MCF 10A (cell line): ENCODE results near the gene RCBTB2. TPM values are rescaled to one million over a fixed set of nuclear protein-coding genes. Genes with fewer than 3 reads are reported as not detected.

Experiments
- BruUV-seq: library from RNA; stranded (reverse); fragments of 400-500 nt; replicated peaks from 2 replicates; lab custom pipeline; 2021; lab: Mats Ljungman, UMichigan
- CTCF ChIA-PET: fragments of 300-600 bp; sonication (Branson Sonifier 250); formaldehyde crosslinking; extraction: SDS; loops from one replicate; lab custom pipeline; 2021; ENCODE audit warnings: antibody characterized with exemption, inconsistent platforms; lab: Yijun Ruan, JAX
- POLR2A ChIA-PET: fragments of 300-600, 350-650 bp; sonication (Branson Sonifier 250); formaldehyde crosslinking; extraction: SDS; loops from one replicate; lab custom pipeline; 2020; ENCODE audit warnings: antibody characterized with exemption, inconsistent platforms; lab: Yijun Ruan, JAX
- DNase-seq: peaks from one replicate; pipeline ENCODE4 v3.0.0-alpha.2; 2018; ENCODE audit not compliant: unreplicated experiment
- H3K27ac Mint-ChIP-seq: one replicate; pipeline ENCODE4 v1.8.0; 2022; ENCODE audit warnings: mild to moderate bottlenecking, low read depth, mixed read lengths; ENCODE audit not compliant: unreplicated experiment
- H3K27me3 Mint-ChIP-seq: one replicate; pipeline ENCODE4 v1.8.0; 2022; ENCODE audit warnings: mixed read lengths; ENCODE audit not compliant: insufficient read depth, unreplicated experiment
- H3K36me3 Mint-ChIP-seq: one replicate; pipeline ENCODE4 v1.8.0; 2022; ENCODE audit warnings: mild to moderate bottlenecking, moderate library complexity, mixed read lengths; ENCODE audit not compliant: insufficient read depth, unreplicated experiment
- H3K4me1 Mint-ChIP-seq: one replicate; pipeline ENCODE4 v1.8.0; 2022; ENCODE audit warnings: mixed read lengths; ENCODE audit not compliant: insufficient read depth, unreplicated experiment
- H3K4me3 Mint-ChIP-seq: one replicate; pipeline ENCODE4 v1.8.0; 2022; ENCODE audit warnings: mild to moderate bottlenecking, moderate library complexity, mixed read lengths; ENCODE audit not compliant: unreplicated experiment
- H3K9me3 Mint-ChIP-seq: one replicate; pipeline ENCODE4 v1.8.0; 2022; ENCODE audit warnings: mixed read lengths; ENCODE audit not compliant: unreplicated experiment
- intact Hi-C: fragments of 100-400 bp; cut with micrococcal nuclease; formaldehyde crosslinking; loops from 2 replicates; pipeline ENCODE4 v1.14.1; 2022
- total RNA-seq: library from RNA; stranded (reverse); gene quantifications from 2 replicates; pipeline ENCODE4 v1.2.3, GENCODE V29; 2022
- TF ChIP-seq, protein P1 (sequence below): fragments of 200-600 bp; IDR thresholded peaks from one replicate; pipeline ENCODE4 v1.8.0; 2022; ENCODE audit warnings: antibody characterized with exemption, mild to moderate bottlenecking; ENCODE audit not compliant: unreplicated experiment

RCBTB2 gene
- total RNA-seq, 1 experiment from 2014 or later, result 2.4 TPM

DNA sequence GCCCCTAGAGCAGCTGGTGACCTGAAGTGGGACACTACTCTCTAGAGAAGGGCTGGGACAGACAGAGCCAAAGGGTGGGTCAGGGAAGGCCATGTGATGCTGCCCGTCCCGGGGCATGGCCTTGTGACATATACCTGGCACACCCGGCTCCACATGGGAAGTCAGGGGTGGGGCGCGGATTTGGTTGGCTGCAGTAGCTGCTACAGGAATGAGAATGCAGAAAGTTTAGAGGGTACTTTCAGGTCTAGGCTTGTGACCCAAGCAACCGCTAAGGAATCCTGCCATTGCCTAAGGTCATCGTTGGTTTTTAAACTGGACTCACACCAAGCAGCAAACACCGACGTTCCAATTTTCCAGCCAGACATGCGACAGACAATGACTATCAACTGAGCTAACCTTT lies 25.9 kb downstream of the RCBTB2 start:
- ChIA-PET POLR2A (interaction anchor here (1.3 kb wide), 1 partner anchor 106 kb away, joined by 4 read pairs; no protein-coding TSS in a partner anchor), CTCF (interaction anchor here (0.9 to 1.1 kb wide), 2 partner anchors 11 to 74 kb away, joined by 3 read pairs; no protein-coding TSS in a partner anchor)
- peaks cover 6% of the 10 kb centered on the region for H3K36me3 Mint-ChIP-seq
- TF ChIP-seq, protein P1, sequence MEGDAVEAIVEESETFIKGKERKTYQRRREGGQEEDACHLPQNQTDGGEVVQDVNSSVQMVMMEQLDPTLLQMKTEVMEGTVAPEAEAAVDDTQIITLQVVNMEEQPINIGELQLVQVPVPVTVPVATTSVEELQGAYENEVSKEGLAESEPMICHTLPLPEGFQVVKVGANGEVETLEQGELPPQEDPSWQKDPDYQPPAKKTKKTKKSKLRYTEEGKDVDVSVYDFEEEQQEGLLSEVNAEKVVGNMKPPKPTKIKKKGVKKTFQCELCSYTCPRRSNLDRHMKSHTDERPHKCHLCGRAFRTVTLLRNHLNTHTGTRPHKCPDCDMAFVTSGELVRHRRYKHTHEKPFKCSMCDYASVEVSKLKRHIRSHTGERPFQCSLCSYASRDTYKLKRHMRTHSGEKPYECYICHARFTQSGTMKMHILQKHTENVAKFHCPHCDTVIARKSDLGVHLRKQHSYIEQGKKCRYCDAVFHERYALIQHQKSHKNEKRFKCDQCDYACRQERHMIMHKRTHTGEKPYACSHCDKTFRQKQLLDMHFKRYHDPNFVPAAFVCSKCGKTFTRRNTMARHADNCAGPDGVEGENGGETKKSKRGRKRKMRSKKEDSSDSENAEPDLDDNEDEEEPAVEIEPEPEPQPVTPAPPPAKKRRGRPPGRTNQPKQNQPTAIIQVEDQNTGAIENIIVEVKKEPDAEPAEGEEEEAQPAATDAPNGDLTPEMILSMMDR, result no peak
- H3K9me3 Mint-ChIP-seq, result no peaks in the 10 kb centered on the region
- DNase-seq, result no peak
- intact Hi-C loops, result no loop called here
- BruUV-seq, result no TSS peak
- H3K27me3 Mint-ChIP-seq, result no peaks in the 10 kb centered on the region
- H3K4me1 Mint-ChIP-seq, result no peaks in the 10 kb centered on the region
- H3K27ac Mint-ChIP-seq, result no peak overlapping the region
- no peak overlapping the region for H3K4me3 Mint-ChIP-seq

DNA sequence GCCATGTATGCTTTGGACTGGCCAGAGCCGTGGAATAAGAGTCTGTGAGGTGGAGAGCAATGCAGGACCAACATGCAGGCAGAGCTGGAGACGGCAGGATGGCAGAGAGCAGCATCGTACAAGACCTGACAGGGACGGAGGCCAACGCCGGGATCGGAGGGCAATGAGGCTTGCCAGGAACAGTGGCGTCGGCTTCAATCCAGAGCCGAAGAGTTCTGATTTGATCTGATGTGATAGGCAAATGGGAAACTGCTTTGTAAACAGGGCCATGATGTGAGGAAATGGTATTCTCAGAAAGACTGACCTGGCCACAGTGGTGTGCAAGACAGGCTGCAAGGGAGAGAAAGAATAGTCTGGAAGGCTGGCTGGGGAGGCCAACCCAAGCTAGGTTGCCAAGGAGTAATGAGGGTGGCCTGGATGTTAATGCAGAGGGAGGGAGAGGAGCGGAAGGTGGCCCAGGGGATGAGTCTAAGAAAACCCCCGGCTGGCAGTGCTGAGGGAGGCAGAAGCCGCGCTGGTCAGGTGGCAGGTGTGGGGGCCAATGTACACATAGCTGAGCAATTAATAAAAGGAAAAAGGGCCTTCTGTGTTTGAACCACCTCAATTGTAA lies 26.7 kb downstream of the RCBTB2 start:
- POLR2A ChIA-PET, result no interaction called here
- peaks cover 5% of the 10 kb centered on the region for H3K4me1 Mint-ChIP-seq

DNA sequence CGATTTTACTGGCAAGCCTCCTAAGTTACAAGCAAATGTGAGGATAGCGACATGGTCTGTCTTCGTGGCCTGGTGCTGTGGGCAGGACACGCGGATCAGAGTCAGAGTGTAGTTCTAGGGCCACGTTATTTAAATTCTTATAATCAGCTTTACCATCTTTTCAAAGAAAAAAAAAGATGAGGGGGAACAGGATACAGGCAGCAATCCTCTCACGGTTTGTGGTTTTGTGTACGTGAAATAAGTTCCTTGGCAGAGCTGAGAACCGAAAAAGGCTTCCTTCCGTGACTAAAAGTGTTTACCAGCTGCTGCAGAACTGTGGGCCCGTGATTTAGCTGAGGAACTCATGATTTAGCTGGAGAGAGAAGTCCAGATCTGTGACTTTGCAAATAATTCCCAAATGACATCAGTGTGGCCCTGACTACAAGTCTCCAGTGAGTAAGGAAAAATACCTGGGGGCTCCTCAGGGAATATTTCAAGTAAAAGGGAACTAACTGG lies 27.2 kb downstream of the RCBTB2 start:
- ChIA-PET POLR2A (no interaction called here), CTCF (interaction anchor here (1.2 kb wide), 1 partner anchor 76 kb away, joined by 3 read pairs; no protein-coding TSS in a partner anchor)
- H3K4me1 Mint-ChIP-seq, result peaks cover 11% of the 10 kb centered on the region
- DNase-seq, result no peak
- H3K4me3 Mint-ChIP-seq, result no peak overlapping the region
- H3K27me3 Mint-ChIP-seq, result no peaks in the 10 kb centered on the region
- TF ChIP-seq, protein P1, result no peak
- H3K36me3 Mint-ChIP-seq, result peaks cover 6% of the 10 kb centered on the region
- intact Hi-C loops, result no loop called here
- no peak overlapping the region for H3K27ac Mint-ChIP-seq
- H3K9me3 Mint-ChIP-seq, result no peaks in the 10 kb centered on the region
- no TSS peak for BruUV-seq

More for the DNA sequence above, 26.7 kb downstream of the RCBTB2 start:
- TF ChIP-seq, protein P1, result no peak
- CTCF ChIA-PET, result interaction anchor here (0.9 to 1.2 kb wide), 2 partner anchors 11 to 75 kb away, joined by 3 read pairs; no protein-coding TSS in a partner anchor
- BruUV-seq, result no TSS peak
- intact Hi-C loops, result no loop called here
- no peaks in the 10 kb centered on the region for H3K27me3 Mint-ChIP-seq
- H3K27ac Mint-ChIP-seq, result no peak overlapping the region
- DNase-seq, result no peak
- no peaks in the 10 kb centered on the region for H3K9me3 Mint-ChIP-seq
- H3K4me3 Mint-ChIP-seq, result no peak overlapping the region
- peaks cover 6% of the 10 kb centered on the region for H3K36me3 Mint-ChIP-seq

- Mint-ChIP-seq H3K27me3 (no peaks in the 10 kb centered on the region), H3K4me3 (no peak overlapping the region), H3K36me3 (no peaks in the 10 kb centered on the region), H3K9me3 (no peaks in the 10 kb centered on the region), H3K27ac (no peak overlapping the region), H3K4me1 (peaks cover 14% of the 10 kb centered on the region)
- BruUV-seq, result no TSS peak
- intact Hi-C loops, result no loop called here
- ChIA-PET CTCF (no interaction called here), POLR2A (no interaction called here)
- TF ChIP-seq, protein P1, result no peak
- no peak for DNase-seq
These were observed 27.9 kb downstream of the RCBTB2 start for GRCh38 chr13:48505012-48505411.
